Parathyroid adenoma (tissue), 2 donors: ENCODE data around the gene CCDC187.
A peak's percentile ranks its signal among the peaks of the same experiment; 100 is the strongest.

Experiments
- H2AFZ ChIP-seq: fragments of 300-600 bp; sonication (generic); one replicate; pipeline ENCODE4 v1.7.0; 2017; ENCODE audit warnings: antibody characterized with exemption, mild to moderate bottlenecking
- H3K27ac ChIP-seq: fragments of 300-600 bp; sonication (generic); one replicate; pipeline ENCODE4 v1.7.0; 2017
- H3K27me3 ChIP-seq: fragments of 300-600 bp; sonication (generic); one replicate; pipeline ENCODE4 v1.7.0; 2017; ENCODE audit warnings: low read length; ENCODE audit not compliant: control insufficient read depth, insufficient read depth
- H3K36me3 ChIP-seq: fragments of 300-600 bp; sonication (generic); one replicate; pipeline ENCODE4 v1.7.0; 2017; ENCODE audit warnings: low read length; ENCODE audit not compliant: control insufficient read depth, insufficient read depth
- H3K4me1 ChIP-seq: fragments of 300-600 bp; sonication (generic); one replicate; pipeline ENCODE4 v1.7.0; 2017; ENCODE audit warnings: control low read depth
- H3K4me2 ChIP-seq: fragments of 300-600 bp; sonication (generic); one replicate; pipeline ENCODE4 v1.7.0; 2017; ENCODE audit warnings: low read length
- H3K4me3 ChIP-seq: fragments of 300-600 bp; sonication (generic); one replicate; pipeline ENCODE4 v1.7.0; 2017; ENCODE audit warnings: low read depth, low read length
- H3K79me2 ChIP-seq: fragments of 300-600 bp; sonication (generic); one replicate; pipeline ENCODE4 v1.7.0; 2017; ENCODE audit warnings: control low read depth
- H3K9ac ChIP-seq: fragments of 300-600 bp; sonication (generic); one replicate; pipeline ENCODE4 v1.7.0; 2017; ENCODE audit warnings: mild to moderate bottlenecking
- H3K9me3 ChIP-seq: fragments of 300-600 bp; sonication (generic); one replicate; pipeline ENCODE4 v1.7.0; 2017; ENCODE audit warnings: low read length; ENCODE audit not compliant: control insufficient read depth
- CTCF ChIP-seq: fragments of 300-600 bp; sonication (generic); IDR thresholded peaks from one replicate; pipeline ENCODE4 v1.7.0; 2017; ENCODE audit warnings: antibody characterized with exemption, mild to moderate bottlenecking
- donor health status: primary hyperparathyroidism.

Gene CCDC187

GRCh38 chr9:136297016-136297691, 6.7 kb downstream of the CCDC187 start:
- no peak overlapping the region for H2AFZ ChIP-seq
- H3K27ac ChIP-seq: no peak overlapping the region
- H3K4me1 ChIP-seq: no peaks in the 10 kb centered on the region
- H3K27me3 ChIP-seq: no peaks in the 10 kb centered on the region
- no peak overlapping the region for H3K9ac ChIP-seq
- no peak for TF ChIP-seq CTCF
- H3K4me3 ChIP-seq: no peak overlapping the region
- H3K9me3 ChIP-seq: no peaks in the 10 kb centered on the region
- H3K36me3 ChIP-seq: no peaks in the 10 kb centered on the region
- H3K79me2 ChIP-seq: no peaks in the 10 kb centered on the region
- H3K4me2 ChIP-seq: peak overlapping the region; percentile 45

GRCh38 chr9:136296434-136297015, 7.4 kb downstream of the CCDC187 start:
- no peak for TF ChIP-seq CTCF
- H3K4me1 ChIP-seq: no peaks in the 10 kb centered on the region
- H3K9me3 ChIP-seq: no peaks in the 10 kb centered on the region
- H3K9ac ChIP-seq: no peak overlapping the region
- no peaks in the 10 kb centered on the region for H3K27me3 ChIP-seq
- no peak overlapping the region for H3K27ac ChIP-seq
- no peaks in the 10 kb centered on the region for H3K79me2 ChIP-seq
- no peaks in the 10 kb centered on the region for H3K36me3 ChIP-seq
- no peak overlapping the region for H2AFZ ChIP-seq
- no peak overlapping the region for H3K4me3 ChIP-seq
- peak overlapping the region; percentile 45 for H3K4me2 ChIP-seq

GRCh38 chr9:136295542-136296433, 8.1 kb downstream of the CCDC187 start:
- Histone ChIP-seq H3K27ac (no peak overlapping the region), H3K9me3 (no peaks in the 10 kb centered on the region), H2AFZ (no peak overlapping the region), H3K4me1 (no peaks in the 10 kb centered on the region), H3K4me3 (no peak overlapping the region), H3K27me3 (no peaks in the 10 kb centered on the region), H3K4me2 (no peak overlapping the region), H3K79me2 (no peaks in the 10 kb centered on the region), H3K36me3 (no peaks in the 10 kb centered on the region), H3K9ac (no peak overlapping the region)
- no peak for TF ChIP-seq CTCF

- Histone ChIP-seq H3K4me2 (no peak overlapping the region), H2AFZ (no peak overlapping the region), H3K36me3 (no peaks in the 10 kb centered on the region), H3K4me3 (no peak overlapping the region), H3K79me2 (no peaks in the 10 kb centered on the region), H3K9me3 (no peaks in the 10 kb centered on the region), H3K27me3 (no peaks in the 10 kb centered on the region), H3K4me1 (no peaks in the 10 kb centered on the region), H3K27ac (no peak overlapping the region), H3K9ac (no peak overlapping the region)
- no peak for TF ChIP-seq CTCF
These were observed 8.8 kb downstream of the CCDC187 start for GRCh38 chr9:136295055-136295454.
